WTC11 (cell line): ENCODE results near the gene FAM151A.

ENCODE experiments used
- JUN ChIP-seq: sonication (generic); formaldehyde crosslinking; IDR thresholded peaks from 2 replicates; pipeline ENCODE4 v1.8.0; 2023; ENCODE audit warnings: mild to moderate bottlenecking, missing genetic modification reagents
- MXD4 ChIP-seq: fragments of 250-450 bp; sonication (Bioruptor Pico); IDR thresholded peaks from 2 replicates; pipeline ENCODE4 v1.8.0; 2021; ENCODE audit warnings: mild to moderate bottlenecking, moderate library complexity, borderline replicate concordance
- RELA ChIP-seq: sonication (generic); formaldehyde crosslinking; IDR thresholded peaks from 2 replicates; pipeline ENCODE4 v1.8.1; 2022; ENCODE audit warnings: missing genetic modification reagents, mild to moderate bottlenecking, borderline replicate concordance
- SMAD4 ChIP-seq: sonication (generic); formaldehyde crosslinking; IDR thresholded peaks from 2 replicates; pipeline ENCODE4 v1.8.0; 2022; ENCODE audit warnings: mild to moderate bottlenecking, missing genetic modification reagents
- TF ChIP-seq, protein P1 (sequence below): fragments of 200-600 bp; IDR thresholded peaks from 2 replicates; pipeline ENCODE4 v1.8.0; 2022; ENCODE audit warnings: antibody characterized with exemption

DNA sequence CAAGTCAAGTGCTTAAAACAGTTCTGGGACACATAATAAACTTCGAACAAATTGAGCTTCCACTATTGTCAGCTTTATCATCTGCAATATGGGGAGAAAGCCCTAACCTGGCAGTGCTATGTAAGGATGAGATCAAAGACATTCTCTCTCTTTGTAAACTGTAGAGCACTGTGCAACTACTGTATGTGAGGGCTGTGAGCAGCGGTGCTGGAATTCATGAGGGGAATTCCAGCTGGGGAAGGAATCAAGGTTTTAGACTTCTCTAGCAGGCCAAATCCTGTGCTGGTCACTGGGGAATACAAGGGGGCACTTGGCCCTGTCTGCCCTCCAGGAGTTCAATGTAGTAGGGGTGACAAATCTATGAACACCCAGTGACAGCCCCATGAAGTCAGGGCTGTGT lies 9.3 kb downstream of the FAM151A start:
- TF ChIP-seq SMAD4 (CRISPR knock-in tag) (no peak), MXD4 (CRISPR knock-in tag) (no peak), RELA (CRISPR knock-in tag) (no peak), JUN (CRISPR knock-in tag) (no peak)
- TF ChIP-seq, protein P1, sequence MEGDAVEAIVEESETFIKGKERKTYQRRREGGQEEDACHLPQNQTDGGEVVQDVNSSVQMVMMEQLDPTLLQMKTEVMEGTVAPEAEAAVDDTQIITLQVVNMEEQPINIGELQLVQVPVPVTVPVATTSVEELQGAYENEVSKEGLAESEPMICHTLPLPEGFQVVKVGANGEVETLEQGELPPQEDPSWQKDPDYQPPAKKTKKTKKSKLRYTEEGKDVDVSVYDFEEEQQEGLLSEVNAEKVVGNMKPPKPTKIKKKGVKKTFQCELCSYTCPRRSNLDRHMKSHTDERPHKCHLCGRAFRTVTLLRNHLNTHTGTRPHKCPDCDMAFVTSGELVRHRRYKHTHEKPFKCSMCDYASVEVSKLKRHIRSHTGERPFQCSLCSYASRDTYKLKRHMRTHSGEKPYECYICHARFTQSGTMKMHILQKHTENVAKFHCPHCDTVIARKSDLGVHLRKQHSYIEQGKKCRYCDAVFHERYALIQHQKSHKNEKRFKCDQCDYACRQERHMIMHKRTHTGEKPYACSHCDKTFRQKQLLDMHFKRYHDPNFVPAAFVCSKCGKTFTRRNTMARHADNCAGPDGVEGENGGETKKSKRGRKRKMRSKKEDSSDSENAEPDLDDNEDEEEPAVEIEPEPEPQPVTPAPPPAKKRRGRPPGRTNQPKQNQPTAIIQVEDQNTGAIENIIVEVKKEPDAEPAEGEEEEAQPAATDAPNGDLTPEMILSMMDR = no peak
